Thyroid gland (tissue), 4 donors: Measurements from ENCODE around the gene P2RY1. TPM values are rescaled to one million over a fixed set of nuclear protein-coding genes. Genes with fewer than 3 reads are reported as not detected.

ENCODE experiments used
- DNase-seq, 2 donors: peaks; one replicate each; pipeline ENCODE4 v3.0.0-alpha.2; 2019
- H3K27ac ChIP-seq, 3 donors: fragments of 200-600 bp; sonication (generic); 1 replicate in 2 of 3; 2 replicates in 1 of 3; pipeline ENCODE4 v1.5.1; 2016 to 2019; ENCODE audit warnings: mild to moderate bottlenecking in 1 of 3, moderate library complexity in 1 of 3
- H3K27me3 ChIP-seq: fragments of 200-600 bp; sonication (generic); one replicate; pipeline ENCODE4 v1.5.1; 2019
- H3K36me3 ChIP-seq, 2 donors: fragments of 200-600 bp; sonication (generic); one replicate each; pipeline ENCODE4 v1.5.1; 2016 to 2019
- H3K4me1 ChIP-seq, 2 donors: fragments of 200-600 bp; sonication (generic); one replicate each; pipeline ENCODE4 v1.5.1; 2017 to 2019
- H3K4me3 ChIP-seq, 3 donors: fragments of 200-600 bp; sonication (generic); replicated peaks in 1 of 3; 1 replicate in 2 of 3; 2 replicates in 1 of 3; pipeline ENCODE4 v1.5.1; 2016; ENCODE audit warnings: mild to moderate bottlenecking in 1 of 3
- H3K9me3 ChIP-seq: fragments of 200-600 bp; sonication (generic); one replicate; pipeline ENCODE4 v1.5.1; 2017
- POLR2A ChIP-seq, 2 donors: fragments of 450-650 bp; IDR thresholded peaks; one replicate each; pipeline ENCODE4 v1.6.1; 2017; ENCODE audit warnings: antibody characterized with exemption in 2 of 2, mild to moderate bottlenecking in 2 of 2, moderate library complexity in 1 of 2
- WGBS, 2 donors: methylation state at CpG; one replicate each; pipeline ENCODE4 v1.1.5; 2017; 5-methylcytosine and 5-hydroxymethylcytosine counted together
- intact Hi-C: fragments of 100-400 bp; cut with DNase I; formaldehyde crosslinking; loops from one replicate; pipeline ENCODE4 v1.15.1; 2023
- total RNA-seq, 4 donors: library from RNA; depleted of rRNA; stranded (reverse); fragments of >200 nt; gene quantifications; one replicate each; pipeline ENCODE4 v1.2.3, GENCODE V29; 2016
- TF ChIP-seq, protein P1 (sequence below), 6 experiments: fragments of 200-600 bp in 3 of 6; fragments of 450-650 bp in 3 of 6; sonication (generic) in 3 of 6; IDR thresholded peaks; one replicate each; pipeline ENCODE4 v1.5.1; 2016 to 2019; ENCODE audit warnings: antibody characterized with exemption in 6 of 6, mild to moderate bottlenecking in 2 of 6, inconsistent platforms in 1 of 6, moderate library complexity in 1 of 6

Gene P2RY1, protein sequence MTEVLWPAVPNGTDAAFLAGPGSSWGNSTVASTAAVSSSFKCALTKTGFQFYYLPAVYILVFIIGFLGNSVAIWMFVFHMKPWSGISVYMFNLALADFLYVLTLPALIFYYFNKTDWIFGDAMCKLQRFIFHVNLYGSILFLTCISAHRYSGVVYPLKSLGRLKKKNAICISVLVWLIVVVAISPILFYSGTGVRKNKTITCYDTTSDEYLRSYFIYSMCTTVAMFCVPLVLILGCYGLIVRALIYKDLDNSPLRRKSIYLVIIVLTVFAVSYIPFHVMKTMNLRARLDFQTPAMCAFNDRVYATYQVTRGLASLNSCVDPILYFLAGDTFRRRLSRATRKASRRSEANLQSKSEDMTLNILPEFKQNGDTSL
- total RNA-seq, result 1 to 10 TPM; 2.1 to 4.5 (median 3.1) TPM

DNA sequence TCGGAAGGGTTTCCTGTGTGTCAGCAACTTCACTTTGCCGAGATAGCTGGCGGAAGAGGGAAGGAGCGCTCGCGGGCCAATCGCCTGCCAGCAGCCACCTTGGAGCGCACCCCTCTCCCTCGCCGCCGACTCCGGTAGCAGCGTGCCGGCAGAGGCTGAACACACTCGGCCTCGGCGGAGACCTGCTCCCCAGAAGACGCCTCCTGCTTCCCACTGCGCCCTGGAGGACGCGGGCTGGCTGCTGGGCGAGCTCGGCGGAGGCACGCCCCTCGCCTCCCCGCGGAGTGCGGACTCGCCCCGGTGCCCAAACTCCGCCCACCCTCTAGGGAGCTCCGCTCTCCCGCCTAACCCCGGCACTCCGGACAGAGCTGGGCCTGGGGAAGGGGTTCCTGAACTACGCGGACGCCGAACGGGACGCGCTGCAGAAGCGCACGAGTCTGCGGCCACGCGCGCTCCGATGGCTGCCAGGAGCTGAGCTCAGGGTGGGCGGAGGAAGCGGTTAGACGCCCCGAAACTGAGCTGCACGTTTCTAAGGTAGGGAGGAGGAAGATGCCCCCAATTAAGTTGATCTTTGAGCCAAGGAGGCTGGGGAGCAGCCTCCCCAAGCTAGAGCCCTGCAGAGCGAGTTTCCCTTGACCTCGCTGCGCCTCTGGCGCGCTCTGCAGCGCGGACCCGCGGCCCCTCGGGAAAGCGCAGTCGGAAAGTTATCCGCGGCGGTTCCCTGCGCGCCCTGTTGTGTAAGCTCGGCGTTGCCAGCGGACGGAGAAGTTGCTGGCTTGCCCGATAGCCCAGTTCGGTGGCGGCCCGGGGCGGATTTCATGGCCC lies at the start of gene P2RY1:
Gene P2RY1, plus strand, starts transcription at position 356 of the 825 bp plus-strand sequence. CDS start 652 bp downstream, outside the sequence.
- DNase-seq, result peak; percentile 84 to 88
- H3K27ac ChIP-seq, result peak within 1 kb of the TSS in 2 of 3 donors; percentile 5 to 25
- TF ChIP-seq, protein P1, sequence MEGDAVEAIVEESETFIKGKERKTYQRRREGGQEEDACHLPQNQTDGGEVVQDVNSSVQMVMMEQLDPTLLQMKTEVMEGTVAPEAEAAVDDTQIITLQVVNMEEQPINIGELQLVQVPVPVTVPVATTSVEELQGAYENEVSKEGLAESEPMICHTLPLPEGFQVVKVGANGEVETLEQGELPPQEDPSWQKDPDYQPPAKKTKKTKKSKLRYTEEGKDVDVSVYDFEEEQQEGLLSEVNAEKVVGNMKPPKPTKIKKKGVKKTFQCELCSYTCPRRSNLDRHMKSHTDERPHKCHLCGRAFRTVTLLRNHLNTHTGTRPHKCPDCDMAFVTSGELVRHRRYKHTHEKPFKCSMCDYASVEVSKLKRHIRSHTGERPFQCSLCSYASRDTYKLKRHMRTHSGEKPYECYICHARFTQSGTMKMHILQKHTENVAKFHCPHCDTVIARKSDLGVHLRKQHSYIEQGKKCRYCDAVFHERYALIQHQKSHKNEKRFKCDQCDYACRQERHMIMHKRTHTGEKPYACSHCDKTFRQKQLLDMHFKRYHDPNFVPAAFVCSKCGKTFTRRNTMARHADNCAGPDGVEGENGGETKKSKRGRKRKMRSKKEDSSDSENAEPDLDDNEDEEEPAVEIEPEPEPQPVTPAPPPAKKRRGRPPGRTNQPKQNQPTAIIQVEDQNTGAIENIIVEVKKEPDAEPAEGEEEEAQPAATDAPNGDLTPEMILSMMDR (IDR thresholded peaks at IDR 0.05), result peak in 1 of 6 experiments; percentile 32
- TF ChIP-seq POLR2A (IDR thresholded peaks at IDR 0.05), result peak in 1 of 2 donors; percentile 60
- no peaks in the 10 kb centered on the region for H3K36me3 ChIP-seq
- peaks cover 0 to 6% of the 10 kb centered on the region in 2 donors for H3K4me1 ChIP-seq
- no peaks in the 10 kb centered on the region for H3K9me3 ChIP-seq
- peak within 1 kb of the TSS; percentile 51 to 76 (median 52) for H3K4me3 ChIP-seq
- WGBS, 2 donors, result 0 to 1% methylated on average over 3 to 26 of the region's 81 CpGs
- intact Hi-C loops, result no loop called here
- no peaks in the 10 kb centered on the region for H3K27me3 ChIP-seq

DNA sequence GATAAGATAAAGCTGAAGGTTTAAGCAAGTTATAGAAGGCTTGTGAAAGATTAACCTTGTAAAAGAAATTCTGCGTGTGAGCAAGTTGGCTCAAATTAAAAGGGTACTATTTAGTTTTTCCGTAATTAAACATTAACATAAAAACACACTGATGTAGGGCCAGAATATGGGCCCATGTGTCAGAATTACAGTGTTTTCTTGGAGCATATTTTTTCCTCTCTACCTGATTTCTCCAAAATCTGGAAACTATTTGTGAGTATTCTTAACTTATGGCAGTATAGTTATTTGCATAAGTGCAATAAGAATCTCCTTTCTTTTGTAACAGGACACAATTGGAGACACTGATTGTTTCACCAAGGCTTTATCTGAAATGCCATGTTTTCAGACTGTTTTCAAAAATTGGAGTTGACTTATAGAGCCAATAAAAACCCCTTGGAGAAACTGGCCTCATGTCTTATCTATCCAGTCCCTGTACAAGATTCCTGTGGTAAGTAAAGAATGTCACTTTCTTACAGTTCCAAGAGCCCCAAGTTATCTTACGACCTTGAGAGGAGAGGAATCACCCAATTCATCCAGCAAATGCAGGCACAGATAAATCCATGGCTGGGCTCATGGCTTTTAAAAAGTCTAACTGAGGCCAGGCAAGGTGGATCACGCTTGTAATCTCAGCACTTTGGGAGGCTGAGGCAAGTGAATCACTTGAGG lies 47.8 kb upstream of the P2RY1 start:
- intact Hi-C loops, result no loop called here
- no peaks in the 10 kb centered on the region for H3K27me3 ChIP-seq
- H3K4me3 ChIP-seq, result no peak overlapping the region
- no peak overlapping the region for H3K27ac ChIP-seq
- no peaks in the 10 kb centered on the region for H3K36me3 ChIP-seq
- H3K9me3 ChIP-seq, result no peaks in the 10 kb centered on the region
- H3K4me1 ChIP-seq, result no peaks in the 10 kb centered on the region
- TF ChIP-seq POLR2A (IDR thresholded peaks at IDR 0.05), result no peak
- TF ChIP-seq, protein P1 (IDR thresholded peaks at IDR 0.05), result no peak
- WGBS, 2 donors, result 63 to 75% methylated on average over 4 of the region's 4 CpGs
- no peak for DNase-seq

DNA sequence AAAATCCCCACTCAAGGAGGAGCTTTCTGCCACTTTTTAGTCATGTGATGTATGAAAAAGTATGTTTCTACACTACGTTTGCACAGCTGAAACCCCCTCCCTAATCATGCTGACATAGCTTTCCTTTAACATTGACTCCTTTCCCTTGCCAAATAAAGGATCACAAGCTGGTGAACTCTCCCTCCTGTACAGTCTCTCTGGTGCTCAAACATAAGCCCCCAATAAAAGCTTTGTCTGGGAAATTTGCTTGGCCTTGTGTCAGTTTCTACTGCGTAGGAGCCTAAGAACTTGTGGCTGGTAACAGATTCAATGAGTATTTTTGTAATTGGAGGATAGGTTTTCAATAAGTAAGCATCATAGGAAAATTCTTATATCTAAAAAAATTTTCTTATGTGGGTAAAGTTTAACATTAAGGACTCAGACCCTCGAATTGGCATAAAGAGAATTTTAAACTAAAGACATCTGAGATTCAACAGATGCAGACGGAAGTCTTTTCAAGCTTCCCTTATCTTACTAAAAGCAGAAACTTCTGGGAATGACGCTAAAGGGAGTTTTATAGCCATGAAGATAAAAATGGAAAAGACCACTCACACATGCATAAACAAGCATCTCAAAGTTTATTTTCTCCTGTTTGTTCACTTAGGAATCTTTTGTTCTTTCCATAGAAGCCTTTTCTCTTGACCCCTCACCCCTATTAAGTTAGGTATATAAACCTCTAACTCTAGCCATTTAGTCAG lies 44.1 kb upstream of the P2RY1 start:
- no peaks in the 10 kb centered on the region for H3K27me3 ChIP-seq
- no peaks in the 10 kb centered on the region for H3K4me1 ChIP-seq
- intact Hi-C loops, result no loop called here
- H3K4me3 ChIP-seq, result no peak overlapping the region
- WGBS, 2 donors, result 66 to 72% methylated on average over 5 of the region's 5 CpGs
- no peak overlapping the region for H3K27ac ChIP-seq
- TF ChIP-seq, protein P1 (IDR thresholded peaks at IDR 0.05), result no peak
- no peak for TF ChIP-seq POLR2A (IDR thresholded peaks at IDR 0.05)
- no peaks in the 10 kb centered on the region for H3K9me3 ChIP-seq
- no peaks in the 10 kb centered on the region for H3K36me3 ChIP-seq
- no peak for DNase-seq

DNA sequence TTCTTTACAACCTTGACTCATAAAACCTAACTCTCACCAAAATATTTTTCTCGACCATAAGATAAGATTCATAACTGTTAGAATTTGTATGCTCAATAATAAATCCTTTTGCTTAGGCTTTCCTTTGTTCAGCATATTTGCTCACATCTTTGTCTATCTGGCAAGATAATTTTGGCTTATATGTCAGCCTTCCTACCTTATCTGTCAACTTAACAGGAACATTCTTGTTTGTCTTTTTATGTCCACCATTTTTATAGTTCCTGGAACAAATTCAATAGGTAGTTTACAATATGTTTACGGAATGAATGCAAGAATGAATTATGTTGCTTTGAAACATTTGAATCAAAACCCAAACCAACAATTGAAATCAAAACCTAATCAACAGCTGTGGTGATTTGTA lies 41.0 kb upstream of the P2RY1 start:
- TF ChIP-seq POLR2A (IDR thresholded peaks at IDR 0.05), result no peak
- TF ChIP-seq, protein P1 (IDR thresholded peaks at IDR 0.05), result no peak
- Histone ChIP-seq H3K27ac (no peak overlapping the region), H3K9me3 (no peaks in the 10 kb centered on the region), H3K4me3 (no peak overlapping the region), H3K27me3 (no peaks in the 10 kb centered on the region), H3K36me3 (no peaks in the 10 kb centered on the region), H3K4me1 (no peaks in the 10 kb centered on the region)
- intact Hi-C loops, result no loop called here
- 93% methylated on average over 2 of the region's 2 CpGs for WGBS, 2 donors
- no peak for DNase-seq
